Measurements from ENCODE around the gene ARMS2.

The ARMS2 gene

GRCh38 chr10:122490786-122491680 lies 36.6 kb downstream of the ARMS2 start:
- DNase-seq (ENCODE audit: insufficient read length, low spot score) (no peak), FAIRE-seq (no peak)

DNA sequence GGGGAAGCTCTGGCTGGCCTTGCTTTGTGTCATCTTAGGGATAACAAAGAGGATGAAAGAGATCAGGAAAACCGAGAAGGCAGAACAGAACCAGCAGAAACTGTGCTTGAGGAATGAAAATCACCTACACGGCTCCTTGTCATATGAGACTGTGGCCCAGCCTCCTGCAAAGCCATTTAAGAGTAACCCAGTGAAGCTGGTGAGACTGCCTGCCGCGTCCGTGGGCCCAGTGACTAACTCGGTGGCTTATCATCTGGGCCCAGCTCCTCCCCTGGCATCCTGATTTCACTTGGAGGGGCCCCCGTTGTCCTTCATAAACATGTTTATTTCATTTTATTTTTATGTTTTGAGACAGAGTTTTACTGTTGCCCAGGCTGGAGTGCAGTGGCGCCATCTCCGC lies 37.6 kb downstream of the ARMS2 start:
- DNase-seq (ENCODE audit: insufficient read length, low spot score) (no peak), FAIRE-seq (no peak)

- FAIRE-seq (no peak), DNase-seq (ENCODE audit: insufficient read length, low spot score) (no peak)
These were observed 38.6 kb downstream of the ARMS2 start for GRCh38 chr10:122492999-122493481.

DNA sequence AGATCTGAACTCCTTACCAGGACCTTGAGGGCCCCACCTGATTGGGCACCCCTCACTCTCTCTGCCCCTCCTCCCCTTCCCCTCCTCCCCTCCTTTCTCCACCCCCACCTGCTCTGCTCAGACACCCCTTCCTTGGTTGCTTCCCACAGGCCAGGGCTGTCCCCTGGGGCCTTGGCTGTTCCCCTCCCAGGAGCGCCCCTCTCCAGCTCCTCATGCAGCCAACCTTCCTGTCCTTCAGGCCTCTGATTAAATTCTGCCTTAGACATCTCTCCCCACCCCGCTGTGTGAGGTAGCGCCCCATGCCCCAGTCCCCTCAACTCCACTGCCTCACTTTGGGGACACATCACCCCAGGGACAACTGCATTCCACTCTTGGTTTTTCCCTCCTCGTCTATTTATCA lies 39.3 kb downstream of the ARMS2 start:
- DNase-seq (ENCODE audit: insufficient read length, low spot score): no peak
- no peak for FAIRE-seq

DNA sequence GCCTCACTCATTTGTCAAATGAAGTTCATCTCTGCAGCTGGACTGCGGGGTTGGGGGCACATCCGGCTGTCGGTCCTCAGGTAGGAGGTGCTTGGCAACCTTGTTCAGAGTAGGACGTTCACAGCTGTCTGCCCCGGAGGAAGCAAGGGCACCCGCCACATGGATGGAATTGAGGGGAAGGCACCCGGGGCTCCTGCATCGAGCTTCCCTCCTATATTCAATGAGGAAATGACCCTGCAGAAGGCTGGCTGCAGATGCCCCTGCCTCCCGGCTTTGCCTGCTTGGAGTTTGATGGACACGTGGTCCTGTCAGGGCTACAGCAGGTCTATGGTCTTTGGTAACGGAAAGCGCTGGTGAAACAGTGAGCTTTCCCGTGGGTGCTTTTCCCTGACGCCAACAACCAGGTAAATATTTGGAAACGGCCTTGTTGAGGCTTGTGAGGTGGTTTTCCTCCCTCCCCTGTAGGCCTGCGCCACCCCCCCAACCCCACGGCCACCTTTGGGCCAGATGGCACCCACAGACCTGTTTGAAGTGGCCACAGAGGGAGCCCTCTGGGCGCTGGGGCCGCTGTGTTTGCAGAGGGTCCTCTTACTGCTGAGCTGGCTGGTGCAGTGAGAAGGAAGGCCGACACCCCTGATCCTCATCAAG lies 39.8 kb downstream of the ARMS2 start:
- FAIRE-seq (no peak), DNase-seq (ENCODE audit: insufficient read length, low spot score) (no peak)

DNA sequence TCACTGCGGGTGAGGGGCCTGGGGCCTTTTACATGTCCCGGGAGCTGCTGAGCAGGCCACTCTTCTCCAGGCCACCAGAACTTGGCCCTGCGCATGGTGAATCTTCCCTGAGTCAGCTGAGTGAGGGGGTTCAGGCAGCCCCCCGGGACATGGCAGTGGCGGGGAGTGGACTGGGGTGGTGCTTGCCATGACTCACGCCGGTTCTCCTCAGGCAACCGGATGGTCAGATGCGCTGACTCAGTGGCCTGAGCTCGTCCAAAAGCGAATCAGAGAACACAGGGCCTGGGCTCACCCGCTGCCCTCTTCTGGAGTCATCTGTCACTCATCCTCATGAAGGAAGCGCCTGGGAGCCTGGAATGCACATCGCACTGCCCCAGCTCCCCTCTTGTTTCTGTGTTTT lies 40.4 kb downstream of the ARMS2 start:
- peak; percentile 64 for DNase-seq (ENCODE audit: insufficient read length, low spot score)
- FAIRE-seq: peak; percentile 48

DNA sequence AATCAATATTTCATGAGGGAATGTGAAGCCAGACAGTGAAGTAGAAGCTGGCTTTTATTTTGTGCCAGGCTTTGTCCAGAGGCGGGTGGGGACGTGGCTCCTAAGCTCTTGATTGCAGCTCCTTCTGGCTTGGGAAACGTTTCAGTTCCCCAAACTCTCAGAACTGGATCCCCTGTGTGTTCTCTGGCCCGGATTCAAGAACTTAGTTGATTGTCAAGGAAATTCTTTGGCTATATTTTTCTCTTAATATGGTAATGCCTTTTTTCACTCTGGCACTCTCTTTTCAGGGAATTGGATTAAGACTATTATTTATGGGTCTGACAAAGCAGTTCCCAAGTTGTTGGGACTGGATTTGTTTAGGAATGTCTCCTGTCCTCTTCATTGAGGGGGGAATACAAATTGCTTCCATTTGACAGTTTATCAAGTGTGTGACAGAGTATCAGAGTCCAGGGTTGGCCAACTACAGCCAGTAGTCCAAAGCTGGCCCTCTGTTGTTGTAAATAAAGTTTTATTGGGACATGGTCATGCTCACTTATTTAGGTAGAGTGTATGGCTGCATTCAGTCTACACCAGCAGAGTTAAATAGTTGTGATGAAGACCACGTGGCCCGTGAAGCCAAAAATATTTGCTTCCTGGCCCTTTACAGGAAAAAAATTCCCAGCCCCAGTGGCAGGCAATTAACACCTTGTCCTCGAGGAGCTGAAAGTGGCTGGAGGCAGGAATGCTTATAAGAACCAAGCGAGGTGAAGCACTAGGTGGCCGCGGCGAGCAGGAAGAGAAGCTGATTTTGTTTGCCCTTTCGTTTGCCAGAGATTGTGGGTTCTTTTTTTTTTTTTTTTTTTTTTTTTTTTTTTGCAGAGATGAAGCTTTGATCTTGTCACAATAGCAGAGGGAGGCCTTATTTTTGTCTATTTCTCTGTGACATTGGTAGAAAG lies 41.2 kb downstream of the ARMS2 start:
- no peak for DNase-seq (ENCODE audit: insufficient read length, low spot score)
- no peak for FAIRE-seq

- DNase-seq (ENCODE audit: insufficient read length, low spot score) (no peak), FAIRE-seq (no peak)
These were observed 42.8 kb downstream of the ARMS2 start for GRCh38 chr10:122497241-122497640.

GRCh38 chr10:122498521-122498920 lies 44.1 kb downstream of the ARMS2 start:
- FAIRE-seq: no peak
- DNase-seq (ENCODE audit: insufficient read length, low spot score): no peak

- DNase-seq (ENCODE audit: insufficient read length, low spot score) (no peak), FAIRE-seq (no peak)
These were observed 44.6 kb downstream of the ARMS2 start for GRCh38 chr10:122499012-122499411.

GRCh38 chr10:122499491-122499941 lies 45.1 kb downstream of the ARMS2 start:
- no peak for DNase-seq (ENCODE audit: insufficient read length, low spot score)
- no peak for FAIRE-seq

GRCh38 chr10:122500194-122500593 lies 45.7 kb downstream of the ARMS2 start:
- no peak for FAIRE-seq

GRCh38 chr10:122500726-122501125 lies 46.3 kb downstream of the ARMS2 start:
- FAIRE-seq: no peak

More at GRCh38 chr10:122500194-122500593, 45.7 kb downstream of the ARMS2 start:
- no peak for DNase-seq (ENCODE audit: insufficient read length, low spot score)

GRCh38 chr10:122503012-122503411 lies 48.6 kb downstream of the ARMS2 start:
- DNase-seq (ENCODE audit: insufficient read length, low spot score) (no peak), FAIRE-seq (no peak)

More at GRCh38 chr10:122500726-122501125, 46.3 kb downstream of the ARMS2 start:
- DNase-seq (ENCODE audit: insufficient read length, low spot score): no peak

GRCh38 chr10:122503886-122504609 lies 49.6 kb downstream of the ARMS2 start:
- DNase-seq (ENCODE audit: insufficient read length, low spot score) (no peak), FAIRE-seq (no peak)

DNA sequence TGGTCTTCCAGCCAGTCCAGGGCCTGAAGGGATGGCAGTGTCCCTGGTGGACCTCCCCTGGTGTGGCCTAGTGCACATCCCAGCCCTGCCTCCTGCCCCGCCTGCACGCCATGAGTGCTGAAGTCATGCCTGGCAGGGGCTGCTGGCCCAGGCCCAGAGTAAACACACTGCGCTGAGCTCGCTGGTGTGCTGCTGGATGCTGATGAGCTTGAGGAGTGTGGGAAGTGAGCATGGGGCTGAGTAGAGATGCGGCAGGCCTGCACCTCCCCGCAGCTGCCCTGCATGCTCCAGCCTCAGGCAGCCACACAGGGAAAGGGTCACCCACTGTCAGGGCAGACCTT lies 50.1 kb downstream of the ARMS2 start:
- DNase-seq (ENCODE audit: insufficient read length, low spot score) (peak; percentile 55), FAIRE-seq (no peak)

DNA sequence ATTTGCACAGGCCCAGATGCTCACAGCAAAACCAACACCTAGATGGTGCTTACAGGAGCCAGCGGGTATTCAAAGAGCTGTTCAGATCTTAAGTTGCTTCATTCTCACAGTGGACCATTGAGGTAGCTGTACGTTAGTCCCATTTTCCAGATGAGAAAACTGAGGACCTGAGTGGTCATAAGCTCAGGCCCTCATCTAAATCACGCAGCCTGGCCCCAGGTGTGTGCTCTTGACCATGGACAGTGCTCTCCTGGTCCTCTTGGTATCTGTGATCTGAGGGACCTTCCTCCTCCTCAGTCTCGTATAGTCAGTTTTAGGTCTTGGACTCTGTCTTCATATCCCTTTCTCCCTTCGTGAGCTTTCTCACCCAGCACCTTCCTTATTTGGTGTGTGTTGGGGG lies 50.6 kb downstream of the ARMS2 start:
- DNase-seq (ENCODE audit: insufficient read length, low spot score) (no peak), FAIRE-seq (no peak)

- no peak for FAIRE-seq
- DNase-seq (ENCODE audit: insufficient read length, low spot score): no peak
These were observed 51.6 kb downstream of the ARMS2 start for GRCh38 chr10:122505885-122506645.
